Measurements from ENCODE around the gene MIEN1.

DNA sequence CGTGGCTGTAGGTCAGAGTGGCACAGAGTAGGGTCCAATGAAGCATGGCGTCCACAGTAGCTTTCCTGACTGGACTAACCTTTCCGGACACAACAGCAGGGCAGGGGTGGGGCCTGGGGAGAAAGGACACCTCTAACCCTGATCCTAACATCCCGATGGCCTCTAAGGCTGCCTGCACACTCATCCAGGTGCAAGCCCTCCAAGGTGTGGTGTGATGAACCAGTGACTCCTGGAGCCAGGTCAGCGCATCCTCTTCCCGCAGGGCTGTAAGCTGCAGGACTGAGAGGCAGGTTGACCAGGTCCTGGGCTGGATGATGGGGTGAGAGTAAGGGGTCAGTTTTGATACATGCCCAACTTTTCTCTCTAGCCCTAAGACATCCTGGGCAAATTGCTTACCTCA is 33.6 kb downstream of the MIEN1 start:
- TF ChIP-seq CTCF (IDR thresholded peaks at IDR 0.05 in 4 of 5, conservative IDR thresholded peaks at IDR 0.05 in 1 of 5) (no peak), POLR2A (IDR thresholded peaks at IDR 0.05) (no peak)
